Right renal pelvis (tissue), 4 donors: ENCODE measurements around the gene SOST. TPM values are rescaled to one million over a fixed set of nuclear protein-coding genes. Genes with fewer than 3 reads are reported as not detected.
A peak's percentile ranks its signal among the peaks of the same experiment; 100 is the strongest.
"Not testable (repeated sequence)": the region's sequence is repeated elsewhere in the genome, so short reads cannot be mapped to it uniquely, and the experiment has no call there.

Experiments
- DNase-seq, 4 donors: peaks; one replicate each; pipeline ENCODE4 v3.0.0-alpha.2; 2013; ENCODE audit warnings: low read depth in 4 of 4, low spot score in 3 of 4, missing footprints in 1 of 4
- polyA plus RNA-seq, 4 donors: library from polyadenylated mRNA; unstranded; fragments of 120-200 nt; gene quantifications; one replicate each; pipeline ENCODE4 v1.2.1, GENCODE V29; 2013; ENCODE audit not compliant: insufficient read length in 4 of 4

SOST gene
- polyA plus RNA-seq: 10 to 100 TPM; 54.7 to 79.6 (median 62.8) TPM

DNA sequence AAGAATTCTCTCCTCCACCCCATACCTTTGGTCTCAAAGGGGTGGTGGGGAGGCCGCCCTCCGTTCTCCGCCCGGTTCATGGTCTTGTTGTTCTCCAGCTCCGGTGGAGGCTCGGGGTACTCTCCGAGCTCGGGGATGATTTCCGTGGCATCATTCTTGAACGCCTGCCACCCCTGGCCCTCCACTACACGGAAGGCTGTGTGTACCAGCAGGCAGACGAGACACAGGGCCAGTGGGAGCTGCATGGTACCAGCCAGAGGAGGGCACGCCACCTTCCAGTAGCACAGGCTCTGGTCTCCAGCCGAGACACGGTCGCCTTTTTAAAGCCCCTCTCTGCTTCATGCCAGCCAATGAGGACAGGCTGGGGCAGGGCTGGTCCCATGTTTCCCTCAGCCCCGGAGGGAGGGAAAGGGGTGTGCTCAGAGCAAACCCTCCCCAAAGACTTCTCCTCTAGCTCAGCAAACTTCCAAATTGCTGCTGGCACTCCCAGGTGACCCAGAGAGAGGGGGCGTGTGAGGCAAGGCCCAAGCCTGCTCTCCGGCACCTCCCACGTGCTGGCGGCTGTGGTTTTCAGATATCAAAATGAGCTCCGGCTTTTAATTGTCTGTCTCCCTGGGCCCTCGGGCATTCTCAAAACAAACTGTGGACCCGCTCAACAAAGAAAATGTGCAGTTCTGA, at the start of gene SOST:
Gene SOST, minus strand, starts transcription at position 295 of the 678 bp plus-strand sequence. Its CDS starts 50 bp downstream, at position 245.
- DNase-seq: no peak

DNA sequence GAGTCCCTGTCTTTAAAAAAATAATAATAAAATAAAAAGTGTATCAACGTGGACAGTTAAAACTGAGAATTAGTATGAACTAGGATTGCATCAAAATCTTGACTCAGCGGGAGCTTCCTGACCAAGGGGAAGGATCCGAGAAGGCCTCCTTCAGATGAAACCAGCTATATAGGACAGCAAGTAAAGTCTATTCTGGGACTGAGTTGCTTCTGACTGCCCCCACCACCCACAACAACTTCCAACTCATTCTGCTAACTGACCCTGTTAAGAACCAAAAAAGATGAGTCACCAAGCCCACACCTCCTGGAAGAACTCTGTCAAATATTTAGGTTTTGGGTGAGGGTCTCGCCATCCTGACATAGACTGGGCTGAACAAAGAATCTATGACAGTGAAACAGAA, 49.5 kb upstream of the SOST start:
- no peak for DNase-seq

DNA sequence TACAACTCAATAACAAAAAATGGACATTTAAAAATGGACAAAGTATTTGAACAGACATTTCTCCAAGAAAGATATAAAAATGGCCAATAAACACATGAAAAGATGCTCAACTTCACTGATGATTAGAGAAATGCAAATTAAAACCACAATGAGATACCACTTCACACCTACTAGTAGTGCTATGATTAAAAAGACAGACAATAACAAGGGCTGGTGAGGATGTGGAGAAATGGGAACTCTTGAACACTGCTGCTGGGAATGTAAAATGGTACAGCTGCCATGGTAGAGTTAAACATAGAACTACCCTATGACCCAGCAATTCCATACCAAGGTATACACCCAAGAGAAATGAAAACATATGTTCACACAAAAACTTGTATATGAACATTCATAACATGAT, 46.5 kb upstream of the SOST start:
- no peak for DNase-seq

DNA sequence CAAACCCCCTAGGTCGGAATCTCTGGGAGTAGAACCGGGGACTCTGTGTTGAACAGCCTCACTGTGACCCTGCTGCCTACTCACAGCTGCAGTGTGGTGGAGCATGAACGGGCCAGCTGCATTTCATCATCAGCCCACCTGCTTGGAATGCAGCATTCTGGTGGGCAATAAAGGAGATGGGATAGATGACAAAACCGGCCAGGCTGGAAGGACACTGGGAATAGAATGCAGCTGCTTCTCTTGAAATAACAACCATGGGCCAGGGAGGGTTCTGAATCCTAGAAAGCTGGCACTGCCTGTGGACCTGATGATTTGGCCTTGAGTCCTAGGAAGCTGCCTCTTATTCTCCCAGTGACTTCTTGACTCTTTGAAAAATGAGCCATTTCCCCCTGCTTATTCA, 45.2 kb upstream of the SOST start:
- DNase-seq: peak in 2 of 4 donors; percentile 39 to 64

DNA sequence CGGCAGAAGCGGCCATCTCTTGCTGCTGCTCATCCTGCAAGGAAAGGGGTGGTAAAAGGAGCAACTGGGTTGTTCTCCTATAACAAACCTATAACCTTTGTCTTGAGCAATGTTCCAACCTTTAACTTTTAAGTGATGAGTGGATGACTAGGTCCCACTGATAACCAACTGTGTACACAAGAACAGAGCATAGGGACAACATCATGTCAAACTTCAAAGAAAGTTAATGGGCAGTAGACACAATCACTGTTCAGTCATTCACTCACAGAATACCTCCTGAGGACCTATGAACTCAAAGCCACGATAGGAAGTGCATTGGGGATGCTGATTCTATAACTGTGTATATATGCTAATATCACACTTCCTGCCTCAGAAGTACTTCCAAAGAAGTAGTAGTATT, 43.3 kb upstream of the SOST start:
- no peak for DNase-seq

DNA sequence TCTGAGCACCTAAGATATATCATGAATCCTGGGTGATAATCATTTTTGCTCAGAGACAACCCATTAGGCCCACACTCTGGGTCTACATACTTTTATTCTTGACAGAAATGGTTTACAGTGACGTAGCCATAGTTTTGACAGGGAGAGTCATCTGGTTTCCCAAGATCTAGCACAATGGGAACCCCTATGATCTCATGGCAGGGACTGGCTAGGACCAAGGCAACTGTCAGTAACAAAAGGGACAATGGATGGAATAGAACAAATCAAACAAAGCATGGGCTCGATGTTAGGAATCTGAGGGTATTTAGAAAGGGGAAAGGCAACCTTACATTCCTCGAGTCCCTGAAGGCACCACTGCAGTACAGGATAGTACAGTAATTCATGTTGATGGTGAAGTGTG, 42.1 kb upstream of the SOST start:
- no peak for DNase-seq

DNA sequence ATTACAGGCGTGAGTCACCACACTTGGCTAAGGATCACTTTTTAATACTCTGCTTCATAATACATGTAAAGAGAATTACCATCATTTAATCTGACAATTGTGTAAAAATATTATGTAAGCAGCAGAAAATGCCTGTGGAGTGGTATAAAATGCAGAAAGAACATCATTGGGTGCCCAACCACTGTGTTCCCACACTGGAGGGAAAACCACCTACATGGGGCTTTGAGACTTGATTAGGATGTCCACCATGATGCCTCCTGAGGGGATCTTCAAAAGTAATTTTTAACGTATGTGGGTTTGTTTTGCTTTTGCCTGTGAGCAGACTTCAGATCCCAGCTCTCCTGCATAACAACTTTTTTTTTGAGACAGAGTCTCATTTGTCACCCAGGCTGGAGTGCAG, 40.5 kb upstream of the SOST start:
- DNase-seq: no peak

DNA sequence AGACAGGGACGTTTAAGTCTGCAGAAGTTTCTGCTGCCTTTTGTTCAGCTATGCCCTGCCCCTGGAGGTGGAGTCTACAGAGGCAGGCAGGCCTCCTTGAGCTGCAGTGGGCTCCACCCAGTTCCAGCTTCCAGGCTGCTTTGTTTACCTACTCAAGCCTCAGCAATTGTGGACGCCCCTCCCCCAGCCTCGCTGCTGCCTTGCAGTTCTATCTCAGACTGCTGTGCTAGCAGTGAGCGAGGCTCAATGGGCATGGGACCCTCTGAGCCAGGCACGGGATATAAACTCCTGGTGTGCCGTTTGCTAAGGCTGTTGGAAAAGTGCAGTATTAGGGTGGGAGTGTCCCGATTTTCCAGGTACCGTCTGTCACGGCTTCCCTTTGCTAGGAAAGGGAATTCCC, 39.4 kb upstream of the SOST start:
- not testable (repeated sequence) for DNase-seq

DNA sequence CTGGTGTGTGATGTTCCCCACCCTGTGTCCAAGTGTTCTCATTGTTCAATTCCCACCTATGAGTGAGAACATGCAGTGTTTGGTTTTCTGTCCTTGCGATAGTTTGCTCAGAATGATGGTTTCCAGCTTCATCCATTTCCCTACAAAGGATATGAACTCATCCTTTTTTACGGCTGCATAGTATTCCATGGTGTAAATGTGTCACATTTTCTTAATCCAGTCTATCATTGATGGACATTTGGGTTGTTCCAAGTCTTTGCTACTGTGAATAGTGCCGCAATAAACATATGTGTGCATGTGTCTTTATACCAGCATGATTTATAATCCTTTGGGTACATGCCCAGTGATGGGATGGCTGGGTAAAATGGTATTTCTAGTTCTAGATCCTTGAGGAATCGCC, 34.1 kb upstream of the SOST start:
- not testable (repeated sequence) for DNase-seq

DNA sequence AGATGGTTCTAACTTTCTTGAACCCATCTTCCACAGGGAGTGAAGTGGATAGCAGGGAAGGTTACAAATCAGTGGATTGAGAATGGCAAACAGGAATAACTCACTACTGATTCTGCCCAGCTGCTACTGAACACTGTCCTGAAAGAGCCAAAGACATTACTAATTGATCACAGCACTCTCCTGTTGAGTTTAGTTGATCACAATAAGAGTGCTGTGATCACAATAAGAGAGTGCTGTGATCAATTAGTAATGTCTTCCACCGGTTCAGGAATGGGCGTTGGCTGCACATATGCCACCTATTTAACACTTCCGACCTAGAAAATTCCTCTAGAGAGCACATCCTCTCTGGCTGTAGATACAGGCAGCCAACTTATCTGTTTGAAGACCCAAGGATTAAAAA, 33.0 kb upstream of the SOST start:
- no peak for DNase-seq

DNA sequence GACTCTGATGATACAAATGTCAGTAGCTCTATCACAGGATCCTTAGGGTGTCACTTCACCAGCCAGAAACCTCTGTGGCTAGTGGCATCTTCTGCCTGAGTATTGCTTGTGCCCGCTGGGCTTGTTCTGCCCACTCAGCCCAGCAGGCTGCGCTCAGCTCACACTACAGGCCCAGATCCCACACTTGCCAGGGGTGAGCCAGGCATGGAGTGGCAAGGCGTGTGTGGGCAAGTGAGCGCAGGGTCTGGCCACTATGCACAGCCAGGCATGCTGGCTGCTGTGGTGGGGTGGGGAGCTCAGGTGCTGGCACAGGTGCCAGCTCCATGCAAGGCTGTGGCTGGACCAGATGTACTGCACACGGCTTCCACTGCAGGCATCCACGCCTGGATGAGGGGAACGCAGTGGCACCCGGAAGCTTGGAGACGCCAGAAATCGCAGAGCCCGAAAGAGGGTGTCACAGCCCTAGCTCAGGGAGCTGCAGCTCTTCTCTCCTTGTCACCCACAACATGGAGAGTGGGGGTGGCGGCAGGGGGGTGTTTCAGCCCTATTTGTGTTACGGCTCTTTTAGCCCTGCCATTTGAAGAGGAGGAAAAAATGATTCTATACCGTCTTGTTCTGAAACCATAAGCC, 31.8 kb upstream of the SOST start:
- no peak for DNase-seq

DNA sequence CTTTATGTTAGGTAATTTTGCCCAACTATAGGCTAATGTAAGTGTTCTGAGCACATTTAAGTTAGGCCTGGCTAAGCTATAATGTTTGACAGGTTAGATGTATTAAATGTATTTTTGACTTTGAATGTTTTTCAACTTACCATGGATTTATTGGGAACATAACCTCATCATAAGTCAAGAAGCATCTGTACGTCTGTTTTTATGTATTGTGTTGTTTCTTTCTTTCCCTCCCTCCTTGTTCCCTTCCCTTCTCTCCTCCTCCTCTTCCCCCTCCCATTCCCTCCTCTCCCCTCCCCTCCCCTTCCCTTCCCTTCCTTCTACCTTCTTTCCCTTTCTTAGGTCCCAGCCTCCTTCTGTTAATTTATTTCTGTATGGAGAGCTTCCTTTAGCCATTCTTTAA, 30.9 kb upstream of the SOST start:
- no peak for DNase-seq

DNA sequence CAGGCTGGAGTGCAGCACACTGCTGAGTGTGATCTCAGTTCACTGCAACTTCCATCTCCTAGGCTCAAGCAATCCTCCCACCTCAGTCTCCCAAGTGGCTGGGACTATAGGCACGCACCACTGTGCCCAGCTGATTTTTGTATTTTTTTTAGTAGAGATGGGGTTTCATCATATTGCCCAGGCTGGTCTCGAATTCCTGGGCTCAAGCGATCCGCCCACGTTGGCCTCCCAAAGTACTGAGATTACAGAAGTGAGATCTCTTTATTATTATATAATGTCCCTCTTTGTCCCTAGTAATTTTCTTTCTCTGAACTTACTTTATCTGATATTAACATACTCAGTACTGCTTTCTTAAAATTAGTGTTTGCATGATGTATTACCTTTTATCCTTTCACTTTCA, 29.9 kb upstream of the SOST start:
- DNase-seq: no peak

DNA sequence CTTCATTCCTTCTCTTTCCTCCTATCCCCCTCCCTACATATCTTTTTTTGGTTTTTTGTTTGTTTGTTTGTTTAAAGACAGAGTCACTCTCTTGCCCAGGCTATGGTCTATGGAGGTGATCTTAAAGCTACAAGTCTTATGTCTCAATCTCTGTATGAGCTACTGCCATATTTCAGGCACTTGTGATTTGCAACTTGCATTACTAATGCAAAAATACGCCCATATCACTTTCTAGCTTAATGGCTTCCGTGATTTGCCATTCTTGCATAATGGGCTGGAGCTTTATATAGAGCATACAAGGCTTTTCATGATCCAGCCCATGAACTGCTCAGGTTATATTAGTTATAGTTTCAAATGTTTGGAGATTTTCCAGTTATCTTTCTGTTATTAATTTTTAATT, 29.1 kb upstream of the SOST start:
- DNase-seq: no peak

DNA sequence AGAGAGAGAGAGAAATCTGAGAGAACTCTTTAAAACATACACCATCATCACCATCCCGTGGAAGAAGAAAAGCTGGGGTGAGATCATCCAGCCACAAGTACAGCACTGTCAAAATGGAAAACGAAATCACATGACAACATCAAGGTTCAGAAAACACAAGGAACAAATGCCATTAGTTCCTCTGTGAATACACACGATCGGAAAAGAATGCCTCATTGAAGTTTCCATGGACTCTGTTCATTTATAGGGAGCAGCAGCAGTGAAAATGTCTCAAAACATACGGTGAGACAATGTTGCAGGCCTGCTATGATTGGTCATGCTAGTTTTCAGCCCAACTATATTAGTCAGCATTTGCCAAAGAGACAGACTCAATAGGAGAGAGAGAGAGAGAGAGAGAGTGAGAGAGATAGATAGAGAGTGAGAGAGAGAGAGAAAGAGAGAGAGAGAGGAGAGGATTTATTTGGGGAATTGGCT, 26.1 kb upstream of the SOST start:
- DNase-seq: no peak

DNA sequence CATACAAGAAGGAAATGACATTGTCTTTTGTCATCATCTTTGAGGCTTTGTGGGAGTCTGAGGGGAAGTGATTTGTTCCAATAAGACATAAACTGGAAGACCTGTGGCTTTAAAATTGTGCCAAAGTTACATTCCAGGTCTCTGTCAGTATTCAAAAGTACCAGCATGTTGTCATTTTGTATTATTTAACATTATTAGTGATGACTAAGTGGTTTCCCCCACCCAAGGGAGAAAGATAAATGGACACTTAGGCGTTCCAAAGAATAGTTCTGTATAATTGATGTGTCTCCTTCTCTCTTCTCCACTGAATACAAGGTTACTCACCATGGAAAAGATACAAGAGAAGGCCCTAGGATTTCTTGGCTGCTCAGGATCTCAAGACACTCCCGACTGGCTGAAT, 25.5 kb upstream of the SOST start:
- DNase-seq: no peak

DNA sequence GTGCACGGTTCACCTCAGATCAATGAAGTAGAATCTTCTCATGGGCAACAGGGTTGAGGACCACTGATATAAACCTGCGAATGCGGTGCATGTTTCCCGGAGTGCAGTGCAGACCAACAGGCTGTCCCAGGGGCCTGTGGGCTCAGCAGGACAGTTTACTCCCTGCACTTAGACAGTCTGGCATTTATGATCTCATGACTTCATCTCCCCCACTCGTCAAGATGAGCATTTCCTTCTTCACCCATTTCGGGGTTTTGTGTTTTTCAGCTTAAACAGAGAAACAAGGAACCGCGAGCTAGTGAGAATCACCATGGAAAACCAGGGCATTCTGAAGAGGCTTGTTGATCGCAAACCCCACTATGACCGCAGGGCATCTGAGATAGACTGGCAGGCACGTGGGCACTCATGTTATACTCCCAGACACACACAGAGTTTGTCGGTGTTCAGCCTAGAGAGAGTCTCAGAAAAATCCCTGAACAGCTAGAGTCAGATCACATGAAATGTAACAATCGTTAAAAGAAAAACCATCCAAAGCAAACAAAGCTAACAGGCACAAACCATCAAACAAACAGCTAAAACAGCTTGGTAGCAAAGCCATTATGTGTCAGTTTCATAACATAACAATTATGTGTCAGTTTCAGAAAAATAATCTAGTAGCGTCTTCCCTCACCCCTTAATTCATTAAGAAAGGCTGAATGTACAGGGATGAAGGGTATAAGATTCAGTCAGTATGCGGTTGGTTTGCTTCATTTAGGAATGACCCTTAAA, 24.5 kb upstream of the SOST start:
- DNase-seq: no peak

DNA sequence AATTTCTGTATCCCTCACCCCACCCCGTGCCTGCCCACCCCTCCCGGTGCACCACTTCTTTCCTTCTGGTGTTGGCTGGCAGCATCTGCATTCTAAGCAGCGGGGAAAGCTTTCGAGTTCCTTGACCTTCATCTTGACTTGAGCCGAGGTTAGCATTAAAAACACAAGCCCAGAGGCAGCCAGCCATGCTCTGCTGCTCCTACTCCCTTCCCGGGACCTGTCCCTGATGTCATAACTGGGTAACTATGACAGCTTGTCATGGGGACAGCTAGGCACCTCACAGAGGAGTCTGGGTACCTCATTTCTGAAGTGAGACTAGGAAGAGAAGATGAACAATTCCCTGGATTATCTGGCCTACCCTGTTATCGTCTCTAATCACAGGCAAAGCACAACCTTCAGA, 21.5 kb upstream of the SOST start, which contains the start of gene CFAP97D1:
Gene CFAP97D1, plus strand, starts transcription at position 301 of the 400 bp plus-strand sequence. Its CDS starts 28 bp downstream, at position 329.
- DNase-seq: no peak

DNA sequence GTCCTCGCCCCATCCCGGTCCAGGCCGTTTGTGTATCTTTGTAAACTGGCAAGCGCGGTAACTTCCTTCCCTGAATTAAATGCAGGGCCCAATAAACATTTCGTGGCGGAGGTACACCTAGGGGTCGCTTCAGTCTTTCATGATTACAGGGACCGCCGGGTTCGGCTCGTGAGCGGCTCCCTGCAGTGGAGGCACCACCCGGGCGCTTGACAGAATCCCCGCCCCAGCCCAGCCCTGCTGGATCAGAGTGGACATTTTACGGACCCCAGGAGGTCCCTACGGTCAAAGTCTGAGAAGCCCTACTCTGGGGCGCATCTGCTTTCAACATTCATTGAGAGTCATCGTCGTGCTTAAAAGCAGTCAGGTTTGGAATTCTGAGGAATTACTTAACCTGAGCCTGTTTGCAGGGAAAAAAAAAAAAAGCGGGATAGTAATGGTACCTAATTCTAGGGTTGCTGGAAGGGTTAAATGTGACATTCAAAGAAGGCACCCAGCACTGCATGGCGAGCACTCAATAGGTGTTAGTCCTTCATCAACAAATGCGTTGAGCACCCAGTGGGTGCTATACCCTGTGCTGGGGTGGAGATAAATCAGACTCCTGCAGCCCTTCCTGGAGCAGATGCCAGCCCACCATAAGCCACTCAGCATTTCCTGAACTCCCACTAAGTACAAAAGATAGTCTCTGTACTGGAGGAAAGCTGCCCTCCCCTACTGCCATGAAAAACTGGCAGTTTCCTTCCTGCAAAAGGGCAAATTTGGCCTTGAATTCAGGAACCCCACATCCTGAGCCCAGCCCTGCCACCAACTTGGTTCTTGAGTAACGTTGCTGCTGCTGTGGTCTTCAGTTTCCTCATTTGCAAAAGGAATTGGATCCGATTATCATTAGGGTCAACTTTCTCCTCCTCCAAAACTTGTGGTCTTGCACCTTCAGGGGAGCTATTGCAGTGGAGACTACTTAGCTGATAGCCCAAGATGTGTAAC, 20.8 kb upstream of the SOST start:
- no peak for DNase-seq
